SK-N-MC (cell line): ENCODE data around the gene PLA2G4B.

Source experiments
- EZH2 ChIP-seq: fragments of 200-600 bp; sonication (generic); IDR thresholded peaks from one replicate; pipeline ENCODE4 v1.6.1; 2017; ENCODE audit warnings: antibody characterized with exemption
- FOXP2 ChIP-seq: optimal IDR thresholded peaks from 2 replicates; pipeline ENCODE3; 2011; ENCODE audit warnings: mild to moderate bottlenecking, moderate library complexity; ENCODE audit not compliant: insufficient read depth; ENCODE audit errors: extremely low read length, control extremely low read depth
- POLR2AphosphoS5 ChIP-seq: IDR thresholded peaks from 2 replicates; pipeline ENCODE4 v1.6.1; 2012; ENCODE audit warnings: mild to moderate bottlenecking, low read depth, low read length, borderline replicate concordance

GRCh38 chr15:41887893-41888292, 49.2 kb downstream of the PLA2G4B start:
- TF ChIP-seq EZH2 (no peak), POLR2AphosphoS5 (no peak), FOXP2 (no peak)
